SK-N-MC (cell line): ENCODE results near the gene LMX1A.

Experiments
- EZH2 ChIP-seq: fragments of 200-600 bp; sonication (generic); IDR thresholded peaks from one replicate; pipeline ENCODE4 v1.6.1; 2017; ENCODE audit warnings: antibody characterized with exemption
- FOXP2 ChIP-seq: optimal IDR thresholded peaks from 2 replicates; pipeline ENCODE3; 2011; ENCODE audit warnings: mild to moderate bottlenecking, moderate library complexity; ENCODE audit not compliant: insufficient read depth; ENCODE audit errors: extremely low read length, control extremely low read depth
- POLR2AphosphoS5 ChIP-seq: IDR thresholded peaks from 2 replicates; pipeline ENCODE4 v1.6.1; 2012; ENCODE audit warnings: mild to moderate bottlenecking, low read depth, low read length, borderline replicate concordance

DNA sequence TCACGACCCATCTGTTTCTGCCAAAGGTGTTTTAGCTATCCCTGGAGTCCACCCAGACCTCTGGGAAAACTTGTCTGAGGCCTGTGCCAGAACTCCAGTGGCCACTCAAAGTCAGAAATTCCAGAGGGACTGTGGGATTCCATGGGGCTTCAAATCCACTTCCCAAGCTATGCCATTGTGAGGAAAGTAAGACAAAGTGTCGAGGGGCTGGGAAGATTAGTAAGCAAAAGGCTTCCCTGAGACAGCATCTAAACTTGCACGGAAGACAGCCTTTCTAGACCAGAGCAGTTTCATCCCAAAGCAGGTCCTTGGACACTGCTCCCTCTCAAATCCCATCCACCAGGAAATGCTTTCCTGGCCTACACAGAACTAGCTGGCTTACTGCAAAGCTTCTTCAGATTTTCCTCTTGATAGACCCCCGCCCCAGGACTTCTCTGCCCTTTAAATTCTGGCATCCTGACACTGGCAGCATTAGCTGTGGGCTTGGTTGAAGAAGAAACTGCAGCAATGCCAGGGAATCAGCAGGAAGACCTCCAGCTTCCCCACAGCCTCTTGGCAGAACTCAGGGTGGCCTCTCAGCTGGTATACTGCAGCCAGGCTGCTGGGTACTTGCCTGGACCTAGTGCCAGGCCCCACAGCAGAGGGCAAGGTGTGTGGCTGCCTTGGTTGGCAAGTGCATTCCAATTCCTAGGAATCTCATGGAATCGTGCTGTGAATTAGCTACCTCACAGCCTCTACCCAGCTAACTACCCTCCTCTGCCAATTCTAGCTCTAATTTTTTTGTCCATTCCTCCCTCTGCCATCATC, 27.3 kb upstream of the LMX1A start:
- no peak for TF ChIP-seq POLR2AphosphoS5
- TF ChIP-seq EZH2: no peak
- no peak for TF ChIP-seq FOXP2
